ENCODE data around the gene SLC20A1.

The SLC20A1 gene

GRCh38 chr2:112645310-112646101, at the start of gene SLC20A1:
Gene SLC20A1, plus strand, starts transcription at chr2:112645939. Its CDS starts 890 bp downstream, at chr2:112646829.
- H3K27ac ChIP-seq (ENCODE audit: low read length): peak within 1 kb of the TSS; percentile 84
- DNase-seq: peak; percentile 96
- peak within 1 kb of the TSS; percentile 95 for H3K4me3 ChIP-seq (ENCODE audit: low read length)
- no peaks in the 10 kb centered on the region for H3K9me2 ChIP-seq (replicated peaks; ENCODE audit: insufficient read depth, low read length)
- H3K9ac ChIP-seq (ENCODE audit: low read length): peak within 1 kb of the TSS; percentile 98
- peaks cover 12% of the 10 kb centered on the region; the same call in 1 of the 2 replicates for H3K36me3 ChIP-seq (replicated peaks; ENCODE audit: insufficient read depth, low read length)
- H4K20me1 ChIP-seq (ENCODE audit: insufficient read depth, low read length): no peaks in the 10 kb centered on the region; the same call in 1 of the 2 replicates
- peaks cover 43% of the 10 kb centered on the region for H3K79me2 ChIP-seq (ENCODE audit: low read length)
- H2AFZ ChIP-seq (ENCODE audit: low read length): peak within 1 kb of the TSS; percentile 80
- H3K27me3 ChIP-seq (replicated peaks; ENCODE audit: insufficient read depth, low read length): peaks cover 42% of the 10 kb centered on the region
- peaks cover 20% of the 10 kb centered on the region for H3K4me1 ChIP-seq (ENCODE audit: low read length)
- no peaks in the 10 kb centered on the region for H3K9me3 ChIP-seq (replicated peaks; ENCODE audit: insufficient read depth, low read length)
- H3F3A ChIP-seq (ENCODE audit: insufficient read depth, low read length): peaks cover 7% of the 10 kb centered on the region
- H3K4me2 ChIP-seq (ENCODE audit: low read depth, low read length): peak within 1 kb of the TSS; percentile 91
- peak; percentile 40 for TF ChIP-seq CTCF (IDR thresholded peaks at IDR 0.05; ENCODE audit: low read length)
- TF ChIP-seq EZH2 (optimal IDR thresholded peaks at IDR 0.05; ENCODE audit: low read depth, low read length): no peak

- Histone ChIP-seq H3K9me3 (replicated peaks; ENCODE audit: insufficient read depth, low read length) (no peaks in the 10 kb centered on the region), H4K20me1 (ENCODE audit: insufficient read depth, low read length) (no peaks in the 10 kb centered on the region), H3F3A (ENCODE audit: insufficient read depth, low read length) (no peaks in the 10 kb centered on the region), H3K4me1 (ENCODE audit: low read length) (no peaks in the 10 kb centered on the region), H3K79me2 (ENCODE audit: low read length) (no peaks in the 10 kb centered on the region), H3K9ac (ENCODE audit: low read length) (no peak overlapping the region), H3K36me3 (replicated peaks; ENCODE audit: insufficient read depth, low read length) (no peaks in the 10 kb centered on the region), H3K4me2 (ENCODE audit: low read depth, low read length) (no peak overlapping the region), H3K9me2 (replicated peaks; ENCODE audit: insufficient read depth, low read length) (no peaks in the 10 kb centered on the region), H2AFZ (ENCODE audit: low read length) (no peak overlapping the region), H3K27ac (ENCODE audit: low read length) (no peak overlapping the region), H3K4me3 (ENCODE audit: low read length) (no peak overlapping the region), H3K27me3 (replicated peaks; ENCODE audit: insufficient read depth, low read length) (no peaks in the 10 kb centered on the region)
- TF ChIP-seq EZH2phosphoT487 (IDR thresholded peaks at IDR 0.05; ENCODE audit: low read length) (no peak), CTCF (IDR thresholded peaks at IDR 0.05; ENCODE audit: low read length) (no peak), EZH2 (optimal IDR thresholded peaks at IDR 0.05; ENCODE audit: low read depth, low read length) (no peak)
- DNase-seq: no peak
These were observed 48.0 kb upstream of the SLC20A1 start for GRCh38 chr2:112597537-112598322.

- no peaks in the 10 kb centered on the region for H3K9me2 ChIP-seq (replicated peaks; ENCODE audit: insufficient read depth, low read length)
- H4K20me1 ChIP-seq (ENCODE audit: insufficient read depth, low read length): no peaks in the 10 kb centered on the region
- no peaks in the 10 kb centered on the region for H3K27me3 ChIP-seq (replicated peaks; ENCODE audit: insufficient read depth, low read length)
- no peaks in the 10 kb centered on the region for H3K79me2 ChIP-seq (ENCODE audit: low read length)
- no peaks in the 10 kb centered on the region for H3F3A ChIP-seq (ENCODE audit: insufficient read depth, low read length)
- no peak overlapping the region for H3K27ac ChIP-seq (ENCODE audit: low read length)
- H3K4me2 ChIP-seq (ENCODE audit: low read depth, low read length): no peak overlapping the region
- no peak overlapping the region for H3K4me3 ChIP-seq (ENCODE audit: low read length)
- H3K36me3 ChIP-seq (replicated peaks; ENCODE audit: insufficient read depth, low read length): no peaks in the 10 kb centered on the region
- H3K9me3 ChIP-seq (replicated peaks; ENCODE audit: insufficient read depth, low read length): no peaks in the 10 kb centered on the region
- H3K4me1 ChIP-seq (ENCODE audit: low read length): no peaks in the 10 kb centered on the region
- DNase-seq: no peak
- TF ChIP-seq EZH2 (optimal IDR thresholded peaks at IDR 0.05; ENCODE audit: low read depth, low read length) (no peak), CTCF (IDR thresholded peaks at IDR 0.05; ENCODE audit: low read length) (no peak), EZH2phosphoT487 (IDR thresholded peaks at IDR 0.05; ENCODE audit: low read length) (no peak)
- H3K9ac ChIP-seq (ENCODE audit: low read length): no peak overlapping the region
- H2AFZ ChIP-seq (ENCODE audit: low read length): no peak overlapping the region
These were observed 45.1 kb upstream of the SLC20A1 start for GRCh38 chr2:112600634-112601033.
